ENCODE measurements around the gene METTL25. TPM values are rescaled to one million over a fixed set of nuclear protein-coding genes. Genes with fewer than 3 reads are reported as not detected.

Gene METTL25
- total RNA-seq, 1 experiment from 2014 or later = 6.3 TPM

DNA sequence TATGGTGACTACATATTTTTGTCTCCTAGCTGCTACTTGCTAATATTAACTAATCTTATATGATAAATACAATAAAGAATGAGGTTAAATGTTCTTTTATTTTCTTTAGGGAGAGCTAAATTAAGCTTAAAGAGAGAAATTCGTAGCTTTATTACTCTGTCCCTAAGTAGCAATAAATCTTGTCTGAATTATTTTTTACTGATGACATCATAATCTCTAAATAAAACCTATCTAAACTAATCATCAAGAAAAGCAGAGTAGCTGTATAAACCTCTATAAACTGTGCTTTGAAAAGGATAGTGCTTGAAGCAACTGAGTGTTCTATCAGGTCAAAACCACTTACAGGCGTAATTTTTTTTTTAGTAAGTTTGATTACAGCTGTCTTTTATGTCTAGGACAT lies 42.5 kb downstream of the METTL25 start:
- Mint-ChIP-seq H3K27ac (no peak overlapping the region), H3K4me3 (no peak overlapping the region), H3K9me3 (no peaks in the 10 kb centered on the region), H3K36me3 (no peaks in the 10 kb centered on the region), H3K27me3 (ENCODE audit: low read depth) (no peaks in the 10 kb centered on the region), H3K4me1 (no peaks in the 10 kb centered on the region)
- ChIA-PET CTCF (no interaction called here), POLR2A (no interaction called here)
- no peak for DNase-seq (ENCODE audit: low spot score)
- no peak for ATAC-seq
- no peak for TF ChIP-seq SP1 (CRISPR knock-in tag; conservative IDR thresholded peaks at IDR 0.05)
- no peak for TF ChIP-seq IRF1 (CRISPR knock-in tag; IDR thresholded peaks at IDR 0.05)
- no peak for TF ChIP-seq ATF2 (CRISPR knock-in tag; IDR thresholded peaks at IDR 0.05; ENCODE audit: borderline replicate concordance, low read depth)
- TF ChIP-seq NFATC4 (CRISPR knock-in tag; IDR thresholded peaks at IDR 0.05) = no peak
- TF ChIP-seq NFYB (CRISPR knock-in tag; conservative IDR thresholded peaks at IDR 0.05; ENCODE audit: low read depth) = no peak
- TF ChIP-seq ZNF425 (CRISPR knock-in tag; conservative IDR thresholded peaks at IDR 0.05) = no peak
- TF ChIP-seq, protein P1, sequence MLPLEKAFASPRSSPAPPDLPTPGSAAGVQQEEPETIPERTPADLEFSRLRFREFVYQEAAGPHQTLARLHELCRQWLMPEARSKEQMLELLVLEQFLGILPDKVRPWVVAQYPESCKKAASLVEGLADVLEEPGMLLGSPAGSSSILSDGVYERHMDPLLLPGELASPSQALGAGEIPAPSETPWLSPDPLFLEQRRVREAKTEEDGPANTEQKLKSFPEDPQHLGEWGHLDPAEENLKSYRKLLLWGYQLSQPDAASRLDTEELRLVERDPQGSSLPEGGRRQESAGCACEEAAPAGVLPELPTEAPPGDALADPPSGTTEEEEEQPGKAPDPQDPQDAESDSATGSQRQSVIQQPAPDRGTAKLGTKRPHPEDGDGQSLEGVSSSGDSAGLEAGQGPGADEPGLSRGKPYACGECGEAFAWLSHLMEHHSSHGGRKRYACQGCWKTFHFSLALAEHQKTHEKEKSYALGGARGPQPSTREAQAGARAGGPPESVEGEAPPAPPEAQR (CRISPR knock-in tag; IDR thresholded peaks at IDR 0.05) = no peak
- no peak for TF ChIP-seq SMAD4 (CRISPR knock-in tag; IDR thresholded peaks at IDR 0.05)
- no peak for TF ChIP-seq CREM (CRISPR knock-in tag; IDR thresholded peaks at IDR 0.05)
- no peak for TF ChIP-seq ZNF317 (CRISPR knock-in tag; IDR thresholded peaks at IDR 0.05; ENCODE audit: borderline replicate concordance, low read depth)
- TF ChIP-seq, protein P2, sequence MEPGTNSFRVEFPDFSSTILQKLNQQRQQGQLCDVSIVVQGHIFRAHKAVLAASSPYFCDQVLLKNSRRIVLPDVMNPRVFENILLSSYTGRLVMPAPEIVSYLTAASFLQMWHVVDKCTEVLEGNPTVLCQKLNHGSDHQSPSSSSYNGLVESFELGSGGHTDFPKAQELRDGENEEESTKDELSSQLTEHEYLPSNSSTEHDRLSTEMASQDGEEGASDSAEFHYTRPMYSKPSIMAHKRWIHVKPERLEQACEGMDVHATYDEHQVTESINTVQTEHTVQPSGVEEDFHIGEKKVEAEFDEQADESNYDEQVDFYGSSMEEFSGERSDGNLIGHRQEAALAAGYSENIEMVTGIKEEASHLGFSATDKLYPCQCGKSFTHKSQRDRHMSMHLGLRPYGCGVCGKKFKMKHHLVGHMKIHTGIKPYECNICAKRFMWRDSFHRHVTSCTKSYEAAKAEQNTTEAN (CRISPR knock-in tag; IDR thresholded peaks at IDR 0.05) = no peak
- TF ChIP-seq, protein P3, sequence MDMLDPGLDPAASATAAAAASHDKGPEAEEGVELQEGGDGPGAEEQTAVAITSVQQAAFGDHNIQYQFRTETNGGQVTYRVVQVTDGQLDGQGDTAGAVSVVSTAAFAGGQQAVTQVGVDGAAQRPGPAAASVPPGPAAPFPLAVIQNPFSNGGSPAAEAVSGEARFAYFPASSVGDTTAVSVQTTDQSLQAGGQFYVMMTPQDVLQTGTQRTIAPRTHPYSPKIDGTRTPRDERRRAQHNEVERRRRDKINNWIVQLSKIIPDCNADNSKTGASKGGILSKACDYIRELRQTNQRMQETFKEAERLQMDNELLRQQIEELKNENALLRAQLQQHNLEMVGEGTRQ (CRISPR knock-in tag; IDR thresholded peaks at IDR 0.05) = no peak
- TF ChIP-seq MAX (CRISPR knock-in tag; IDR thresholded peaks at IDR 0.05) = no peak
- TF ChIP-seq, protein P4, sequence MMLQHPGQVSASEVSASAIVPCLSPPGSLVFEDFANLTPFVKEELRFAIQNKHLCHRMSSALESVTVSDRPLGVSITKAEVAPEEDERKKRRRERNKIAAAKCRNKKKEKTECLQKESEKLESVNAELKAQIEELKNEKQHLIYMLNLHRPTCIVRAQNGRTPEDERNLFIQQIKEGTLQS (CRISPR knock-in tag; conservative IDR thresholded peaks at IDR 0.05) = no peak
- TF ChIP-seq ATF6 (CRISPR knock-in tag; IDR thresholded peaks at IDR 0.05) = no peak
- no peak for TF ChIP-seq SMAD3 (CRISPR knock-in tag; IDR thresholded peaks at IDR 0.05; ENCODE audit: borderline replicate concordance)
- TF ChIP-seq ETV6 (CRISPR knock-in tag; IDR thresholded peaks at IDR 0.05) = no peak
- no peak for TF ChIP-seq NFE2L1 (CRISPR knock-in tag; IDR thresholded peaks at IDR 0.05)
- TF ChIP-seq PRDM15 (CRISPR knock-in tag; IDR thresholded peaks at IDR 0.05) = no peak
- TF ChIP-seq NR2C2 (CRISPR knock-in tag; IDR thresholded peaks at IDR 0.05) = no peak

All from WTC11 (cell line).